Measurements from ENCODE around the gene DPP6.
"Not testable (repeated sequence)": the region's sequence is repeated elsewhere in the genome, so short reads cannot be mapped to it uniquely, and the experiment has no call there.

DPP6 gene

GRCh38 chr7:154666768-154667167 lies 614.6 kb downstream of the DPP6 start:
- DNase-seq (ENCODE audit: low read depth) = no peak

GRCh38 chr7:154672659-154673415 lies 620.6 kb downstream of the DPP6 start:
- no peak for DNase-seq (ENCODE audit: low read depth)

- DNase-seq (ENCODE audit: low read depth) = no peak
Observed at GRCh38 chr7:154674191-154674590, 622.0 kb downstream of the DPP6 start.

- DNase-seq (ENCODE audit: low read depth) = no peak
Observed at GRCh38 chr7:154675560-154675959, 623.4 kb downstream of the DPP6 start.

- not testable (repeated sequence) for DNase-seq (ENCODE audit: low read depth)
Observed at GRCh38 chr7:154676033-154676421, 623.8 kb downstream of the DPP6 start.

- DNase-seq (ENCODE audit: low read depth) = no peak
Observed at GRCh38 chr7:154676422-154677073, 624.4 kb downstream of the DPP6 start.

GRCh38 chr7:154677454-154677853 lies 625.3 kb downstream of the DPP6 start:
- DNase-seq (ENCODE audit: low read depth) = no peak

GRCh38 chr7:154678001-154678550 lies 625.9 kb downstream of the DPP6 start:
- DNase-seq (ENCODE audit: low read depth) = not testable (repeated sequence)

GRCh38 chr7:154679379-154680053 lies 627.3 kb downstream of the DPP6 start:
- DNase-seq (ENCODE audit: low read depth) = no peak

GRCh38 chr7:154680894-154681659 lies 628.9 kb downstream of the DPP6 start:
- DNase-seq (ENCODE audit: low read depth) = no peak

GRCh38 chr7:154682003-154682402 lies 629.8 kb downstream of the DPP6 start:
- no peak for DNase-seq (ENCODE audit: low read depth)

- DNase-seq (ENCODE audit: low read depth) = no peak
Observed at GRCh38 chr7:154684666-154685563, 632.7 kb downstream of the DPP6 start.

- no peak for DNase-seq (ENCODE audit: low read depth)
Observed at GRCh38 chr7:154685564-154685901, 633.3 kb downstream of the DPP6 start.

- no peak for DNase-seq (ENCODE audit: low read depth)
Observed at GRCh38 chr7:154686305-154686704, 634.1 kb downstream of the DPP6 start.

- DNase-seq (ENCODE audit: low read depth) = no peak
Observed at GRCh38 chr7:154688952-154689351, 636.8 kb downstream of the DPP6 start.

- DNase-seq (ENCODE audit: low read depth) = no peak
Observed at GRCh38 chr7:154690411-154690810, 638.2 kb downstream of the DPP6 start.

- DNase-seq (ENCODE audit: low read depth) = no peak
Observed at GRCh38 chr7:154693661-154694060, 641.5 kb downstream of the DPP6 start.

- DNase-seq (ENCODE audit: low read depth) = no peak
Observed at GRCh38 chr7:154695836-154696235, 643.6 kb downstream of the DPP6 start.

- DNase-seq (ENCODE audit: low read depth) = no peak
Observed at GRCh38 chr7:154696556-154696955, 644.4 kb downstream of the DPP6 start.

- no peak for DNase-seq (ENCODE audit: low read depth)
Observed at GRCh38 chr7:154698726-154699291, 646.6 kb downstream of the DPP6 start.

- no peak for DNase-seq (ENCODE audit: low read depth)
Observed at GRCh38 chr7:154699417-154699816, 647.2 kb downstream of the DPP6 start.

All from stimulated activated CD8-positive, alpha-beta memory T cell treated with anti-CD3 and anti-CD28 coated beads, Interleukin-12 subunit alpha, Interleukin-12 subunit beta, amount 100 ng/mL, for 4 hours (primary cell).